NT2/D1 (cell line): ENCODE results near the gene AQP12A.

ENCODE experiments used
- SUZ12 ChIP-seq: IDR thresholded peaks from 2 replicates; pipeline ENCODE4 v1.6.1; 2011; ENCODE audit not compliant: insufficient read length, insufficient read depth; ENCODE audit errors: extremely low read depth
- YY1 ChIP-seq: IDR thresholded peaks from 2 replicates; pipeline ENCODE4 v1.6.1; 2011; ENCODE audit not compliant: insufficient read length, insufficient read depth
- ZNF274 ChIP-seq: IDR thresholded peaks from 2 replicates; pipeline ENCODE4 v1.6.1; 2011; ENCODE audit warnings: mild to moderate bottlenecking, low read depth, low read length

DNA sequence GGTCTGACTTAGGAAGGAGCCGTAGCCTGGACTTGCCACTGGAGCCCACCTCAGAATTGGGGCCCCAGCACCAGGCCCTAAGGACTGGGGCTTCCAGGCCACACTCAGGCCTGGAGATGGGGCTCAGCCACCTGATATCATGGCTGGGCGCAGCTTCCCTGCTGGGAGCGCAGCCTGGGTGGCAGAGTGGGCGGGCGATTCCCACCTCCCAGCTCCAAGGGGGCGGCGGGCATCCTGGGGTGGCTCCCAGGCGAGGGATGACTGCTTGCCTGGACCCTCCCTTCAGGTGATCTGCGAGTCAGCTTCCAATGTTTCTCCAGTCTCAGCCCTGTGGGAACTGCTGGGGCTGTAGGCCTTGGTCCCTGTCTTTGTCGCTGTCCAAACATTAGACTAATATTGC is 46.3 kb upstream of the AQP12A start:
- TF ChIP-seq SUZ12, result no peak
- no peak for TF ChIP-seq YY1
- TF ChIP-seq ZNF274, result no peak
